Peyer's patch (tissue), 4 donors: Measurements from ENCODE around the gene PODN.

ENCODE experiments used
- POLR2A ChIP-seq, 2 donors: fragments of 450-650 bp; IDR thresholded peaks; one replicate each; pipeline ENCODE4 v1.5.1; 2017; ENCODE audit warnings: antibody characterized with exemption in 2 of 2, mild to moderate bottlenecking in 2 of 2, moderate library complexity in 2 of 2
- TF ChIP-seq, protein P1 (sequence below), 6 experiments: fragments of 450-650 bp in 4 of 6; fragments of 200-600 bp in 2 of 6; sonication (generic) in 1 of 6; IDR thresholded peaks; one replicate each; pipeline ENCODE4 v1.5.1; 2017 to 2019; ENCODE audit warnings: antibody characterized with exemption in 6 of 6, mild to moderate bottlenecking in 3 of 6, moderate library complexity in 1 of 6

DNA sequence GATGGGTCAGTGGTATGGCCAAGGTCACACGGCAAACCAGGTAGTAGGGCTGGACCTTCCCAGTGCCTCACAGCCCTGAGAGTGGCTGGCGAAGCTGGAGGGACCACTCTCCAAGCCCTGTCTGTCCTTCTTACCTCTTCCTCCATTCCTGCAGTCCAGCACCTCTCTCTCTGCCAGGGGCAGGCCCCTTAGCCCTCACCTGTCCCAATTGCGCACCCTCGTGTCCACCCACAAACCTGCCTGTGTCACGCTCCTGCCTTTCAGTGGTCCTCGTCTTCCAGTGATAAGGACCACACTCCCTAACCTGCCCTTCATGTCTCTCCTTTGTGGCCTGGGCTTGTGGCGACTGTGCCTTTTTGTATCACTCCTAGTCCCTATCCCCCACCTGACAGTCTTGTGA lies 3.4 kb downstream of the PODN start:
- TF ChIP-seq, protein P1, sequence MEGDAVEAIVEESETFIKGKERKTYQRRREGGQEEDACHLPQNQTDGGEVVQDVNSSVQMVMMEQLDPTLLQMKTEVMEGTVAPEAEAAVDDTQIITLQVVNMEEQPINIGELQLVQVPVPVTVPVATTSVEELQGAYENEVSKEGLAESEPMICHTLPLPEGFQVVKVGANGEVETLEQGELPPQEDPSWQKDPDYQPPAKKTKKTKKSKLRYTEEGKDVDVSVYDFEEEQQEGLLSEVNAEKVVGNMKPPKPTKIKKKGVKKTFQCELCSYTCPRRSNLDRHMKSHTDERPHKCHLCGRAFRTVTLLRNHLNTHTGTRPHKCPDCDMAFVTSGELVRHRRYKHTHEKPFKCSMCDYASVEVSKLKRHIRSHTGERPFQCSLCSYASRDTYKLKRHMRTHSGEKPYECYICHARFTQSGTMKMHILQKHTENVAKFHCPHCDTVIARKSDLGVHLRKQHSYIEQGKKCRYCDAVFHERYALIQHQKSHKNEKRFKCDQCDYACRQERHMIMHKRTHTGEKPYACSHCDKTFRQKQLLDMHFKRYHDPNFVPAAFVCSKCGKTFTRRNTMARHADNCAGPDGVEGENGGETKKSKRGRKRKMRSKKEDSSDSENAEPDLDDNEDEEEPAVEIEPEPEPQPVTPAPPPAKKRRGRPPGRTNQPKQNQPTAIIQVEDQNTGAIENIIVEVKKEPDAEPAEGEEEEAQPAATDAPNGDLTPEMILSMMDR (IDR thresholded peaks at IDR 0.05): no peak
- TF ChIP-seq POLR2A (IDR thresholded peaks at IDR 0.05): no peak
